ENCODE data around the gene ALAS2.
"Not testable (repeated sequence)": the region's sequence is repeated elsewhere in the genome, so short reads cannot be mapped to it uniquely, and the experiment has no call there.

ALAS2 gene

GRCh38 chrX:55004231-55004630, 26.5 kb downstream of the ALAS2 start:
- no peak for DNase-seq

GRCh38 chrX:54999717-55000598, 30.8 kb downstream of the ALAS2 start, which contains the start of gene APEX2:
Gene APEX2 (plus strand): TSS chrX:55000363. CDS start chrX:55000423, 60 bp downstream.
- DNase-seq: peak; percentile 90

GRCh38 chrX:54995621-54996020, 35.2 kb downstream of the ALAS2 start:
- DNase-seq: no peak

- no peak for DNase-seq
These were observed 36.0 kb downstream of the ALAS2 start for GRCh38 chrX:54994668-54995351.

- DNase-seq: no peak
These were observed 36.7 kb downstream of the ALAS2 start, which contains the start of gene PFKFB1 for GRCh38 chrX:54994099-54994498. Gene PFKFB1 (minus strand): TSS chrX:54994188. CDS start chrX:54994007, 181 bp downstream.

- no peak for DNase-seq
These were observed 37.7 kb downstream of the ALAS2 start for GRCh38 chrX:54992911-54993622.

GRCh38 chrX:54991706-54992105, 39.1 kb downstream of the ALAS2 start:
- no peak for DNase-seq

- DNase-seq: not testable (repeated sequence)
These were observed 47.5 kb downstream of the ALAS2 start for GRCh38 chrX:54983306-54983705.

GRCh38 chrX:54980334-54980733, 50.4 kb downstream of the ALAS2 start:
- DNase-seq: no peak

- no peak for DNase-seq
These were observed 51.3 kb downstream of the ALAS2 start for GRCh38 chrX:54979432-54979831.

GRCh38 chrX:54978448-54978847, 52.3 kb downstream of the ALAS2 start:
- DNase-seq: no peak

- no peak for DNase-seq
These were observed 53.4 kb downstream of the ALAS2 start for GRCh38 chrX:54977387-54977786.

- no peak for DNase-seq
These were observed 65.8 kb downstream of the ALAS2 start for GRCh38 chrX:54964766-54965497.

- DNase-seq: no peak
These were observed 69.0 kb downstream of the ALAS2 start for GRCh38 chrX:54961750-54962149.

Data from activated naive CD4-positive, alpha-beta T cell treated with Interleukin-2 at 50 U/mL for 16 hours (primary cell).